Left lung (tissue), 10 donors: Measurements from ENCODE around the gene CHCHD10. TPM values are rescaled to one million over a fixed set of nuclear protein-coding genes. Genes with fewer than 3 reads are reported as not detected.

Experiments
- ATAC-seq: fragments of 200-7000 bp; cut with Tn5 transposase; one replicate; pipeline ENCODE4 v1.9.1; 2020; ENCODE audit warnings: moderate library complexity
- DNase-seq, 4 donors: peaks; one replicate each; pipeline ENCODE4 v3.0.0-alpha.2; 2013 to 2020
- H3K27ac ChIP-seq, 2 donors: fragments of 200-600 bp; sonication (generic) in 1 of 2; one replicate each; pipeline versions ENCODE4 v1.5.0 to v1.8.0; 2020 to 2021
- H3K27me3 ChIP-seq, 2 donors: fragments of 200-600 bp; sonication (generic) in 1 of 2; one replicate each; pipeline versions ENCODE4 v1.5.0 to v1.8.0; 2020 to 2021
- H3K36me3 ChIP-seq, 2 donors: fragments of 200-600 bp; sonication (generic) in 1 of 2; one replicate each; pipeline versions ENCODE4 v1.5.0 to v1.8.0; 2020 to 2021
- H3K4me1 ChIP-seq, 2 donors: fragments of 200-600 bp; one replicate each; pipeline ENCODE4 v1.8.0; 2021
- H3K4me3 ChIP-seq, 2 donors: fragments of 200-600 bp; sonication (generic) in 1 of 2; one replicate each; pipeline versions ENCODE4 v1.5.0 to v1.8.0; 2020 to 2021; ENCODE audit warnings: mild to moderate bottlenecking in 1 of 2
- H3K9me3 ChIP-seq, 2 donors: fragments of 200-600 bp; sonication (generic) in 1 of 2; one replicate each; pipeline versions ENCODE4 v1.5.0 to v1.8.0; 2020 to 2021
- intact Hi-C, 2 donors: fragments of 100-400 bp; cut with DNase I; formaldehyde crosslinking; loops; one replicate each; pipeline versions ENCODE4 v1.11.2 to v1.14.2; 2022
- polyA plus RNA-seq, 6 donors: library from polyadenylated mRNA; unstranded; fragments of 120-200 nt; gene quantifications; one replicate each; pipeline ENCODE4 v1.2.1, GENCODE V29; 2013; ENCODE audit not compliant: insufficient read length in 6 of 6
- total RNA-seq, 2 donors: library from RNA; stranded (reverse); fragmentation: NEBNext Ultra II Directional; extraction: Animal tissue kit (Norgen Biotek cat#: 25700); gene quantifications; one replicate each; pipeline ENCODE4 v1.2.1, GENCODE V29; 2021
- TF ChIP-seq, protein P1 (sequence below), 2 donors: fragments of 200-600 bp; sonication (generic) in 1 of 2; IDR thresholded peaks; one replicate each; pipeline versions ENCODE4 v1.5.0 to v1.8.0; 2021; ENCODE audit warnings: antibody characterized with exemption in 2 of 2
- donor health status: DM: no; HTN: yes; CAD: no.
- donor health status: DM: no; HTN: no; CAD: no.

CHCHD10 gene
- total and polyA plus RNA-seq, 8 donors = 19.0 to 128 (median 30.8) TPM

DNA sequence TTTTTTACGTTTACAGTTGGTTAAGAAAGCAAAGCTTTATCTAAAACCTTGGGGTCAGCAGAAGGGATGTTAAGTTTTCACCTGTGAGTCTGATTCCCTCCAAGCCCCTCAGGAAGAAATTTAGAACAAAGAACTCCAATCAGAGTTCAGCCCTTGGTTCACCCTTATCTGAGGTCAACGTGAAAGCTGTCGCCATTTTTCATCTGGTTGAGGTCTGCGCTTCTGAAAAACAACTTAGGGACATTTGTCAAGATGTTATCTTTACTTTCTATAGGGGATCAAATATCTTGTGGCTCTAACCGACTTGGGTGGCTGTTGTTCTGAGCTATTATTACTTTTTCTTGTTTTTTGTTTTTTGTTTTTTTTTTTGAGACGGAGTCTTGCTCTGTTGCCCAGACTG, 46.9 kb downstream of the CHCHD10 start:
- TF ChIP-seq, protein P1, sequence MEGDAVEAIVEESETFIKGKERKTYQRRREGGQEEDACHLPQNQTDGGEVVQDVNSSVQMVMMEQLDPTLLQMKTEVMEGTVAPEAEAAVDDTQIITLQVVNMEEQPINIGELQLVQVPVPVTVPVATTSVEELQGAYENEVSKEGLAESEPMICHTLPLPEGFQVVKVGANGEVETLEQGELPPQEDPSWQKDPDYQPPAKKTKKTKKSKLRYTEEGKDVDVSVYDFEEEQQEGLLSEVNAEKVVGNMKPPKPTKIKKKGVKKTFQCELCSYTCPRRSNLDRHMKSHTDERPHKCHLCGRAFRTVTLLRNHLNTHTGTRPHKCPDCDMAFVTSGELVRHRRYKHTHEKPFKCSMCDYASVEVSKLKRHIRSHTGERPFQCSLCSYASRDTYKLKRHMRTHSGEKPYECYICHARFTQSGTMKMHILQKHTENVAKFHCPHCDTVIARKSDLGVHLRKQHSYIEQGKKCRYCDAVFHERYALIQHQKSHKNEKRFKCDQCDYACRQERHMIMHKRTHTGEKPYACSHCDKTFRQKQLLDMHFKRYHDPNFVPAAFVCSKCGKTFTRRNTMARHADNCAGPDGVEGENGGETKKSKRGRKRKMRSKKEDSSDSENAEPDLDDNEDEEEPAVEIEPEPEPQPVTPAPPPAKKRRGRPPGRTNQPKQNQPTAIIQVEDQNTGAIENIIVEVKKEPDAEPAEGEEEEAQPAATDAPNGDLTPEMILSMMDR (IDR thresholded peaks at IDR 0.05) = no peak
- ATAC-seq (no peak), DNase-seq (no peak)
- Histone ChIP-seq H3K4me3 (no peak overlapping the region), H3K9me3 (no peaks in the 10 kb centered on the region), H3K27ac (no peak overlapping the region), H3K27me3 (no peaks in the 10 kb centered on the region), H3K4me1 (peaks cover 6 to 14% of the 10 kb centered on the region in 2 donors), H3K36me3 (no peaks in the 10 kb centered on the region)
- intact Hi-C loops = no loop called here

DNA sequence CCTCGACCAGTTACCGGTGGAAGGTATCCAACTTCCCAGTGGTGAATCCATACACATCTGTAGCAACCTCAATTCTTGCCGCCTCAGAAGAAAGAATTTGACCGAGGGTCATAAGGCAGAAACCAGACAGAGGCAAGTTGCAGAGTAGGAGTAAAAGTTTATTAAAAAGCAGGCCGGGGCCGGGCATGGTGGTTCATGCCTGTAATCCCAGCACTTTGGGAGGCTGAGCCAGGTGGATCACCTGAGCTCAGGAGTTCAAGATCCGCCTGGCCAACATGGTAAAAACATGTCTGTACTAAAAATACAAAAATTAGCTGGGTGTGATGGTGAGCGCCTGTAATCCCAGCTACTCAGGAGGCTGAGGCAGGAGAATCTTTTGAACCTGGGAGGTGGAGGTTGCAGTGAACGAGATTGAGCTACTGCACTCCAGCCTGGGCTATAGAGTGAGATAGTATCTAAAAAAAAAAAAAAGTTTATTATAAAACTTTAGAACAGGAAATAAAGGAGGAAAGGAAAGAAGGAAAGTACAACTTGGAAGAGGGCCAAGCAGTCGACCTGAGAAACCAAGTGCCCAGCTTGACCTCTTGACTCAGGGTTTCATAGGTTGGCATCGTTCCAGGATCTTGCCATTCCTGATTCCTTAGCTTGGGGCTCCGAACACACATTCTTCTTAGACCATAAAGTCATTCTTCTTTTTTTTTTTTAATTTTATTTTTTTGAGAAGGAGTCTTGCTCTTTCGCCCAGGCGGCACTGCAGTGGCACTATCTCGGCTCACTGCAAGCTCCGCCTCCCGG, 49.2 kb downstream of the CHCHD10 start:
- intact Hi-C loops = no loop called here
- peaks cover 0 to 17% of the 10 kb centered on the region in 2 donors for H3K36me3 ChIP-seq
- DNase-seq (no peak), ATAC-seq (no peak)
- no peaks in the 10 kb centered on the region for H3K9me3 ChIP-seq
- peaks cover 6 to 22% of the 10 kb centered on the region in 2 donors for H3K4me1 ChIP-seq
- no peak overlapping the region for H3K27ac ChIP-seq
- no peaks in the 10 kb centered on the region for H3K27me3 ChIP-seq
- TF ChIP-seq, protein P1 (IDR thresholded peaks at IDR 0.05) = no peak
- H3K4me3 ChIP-seq = no peak overlapping the region

DNA sequence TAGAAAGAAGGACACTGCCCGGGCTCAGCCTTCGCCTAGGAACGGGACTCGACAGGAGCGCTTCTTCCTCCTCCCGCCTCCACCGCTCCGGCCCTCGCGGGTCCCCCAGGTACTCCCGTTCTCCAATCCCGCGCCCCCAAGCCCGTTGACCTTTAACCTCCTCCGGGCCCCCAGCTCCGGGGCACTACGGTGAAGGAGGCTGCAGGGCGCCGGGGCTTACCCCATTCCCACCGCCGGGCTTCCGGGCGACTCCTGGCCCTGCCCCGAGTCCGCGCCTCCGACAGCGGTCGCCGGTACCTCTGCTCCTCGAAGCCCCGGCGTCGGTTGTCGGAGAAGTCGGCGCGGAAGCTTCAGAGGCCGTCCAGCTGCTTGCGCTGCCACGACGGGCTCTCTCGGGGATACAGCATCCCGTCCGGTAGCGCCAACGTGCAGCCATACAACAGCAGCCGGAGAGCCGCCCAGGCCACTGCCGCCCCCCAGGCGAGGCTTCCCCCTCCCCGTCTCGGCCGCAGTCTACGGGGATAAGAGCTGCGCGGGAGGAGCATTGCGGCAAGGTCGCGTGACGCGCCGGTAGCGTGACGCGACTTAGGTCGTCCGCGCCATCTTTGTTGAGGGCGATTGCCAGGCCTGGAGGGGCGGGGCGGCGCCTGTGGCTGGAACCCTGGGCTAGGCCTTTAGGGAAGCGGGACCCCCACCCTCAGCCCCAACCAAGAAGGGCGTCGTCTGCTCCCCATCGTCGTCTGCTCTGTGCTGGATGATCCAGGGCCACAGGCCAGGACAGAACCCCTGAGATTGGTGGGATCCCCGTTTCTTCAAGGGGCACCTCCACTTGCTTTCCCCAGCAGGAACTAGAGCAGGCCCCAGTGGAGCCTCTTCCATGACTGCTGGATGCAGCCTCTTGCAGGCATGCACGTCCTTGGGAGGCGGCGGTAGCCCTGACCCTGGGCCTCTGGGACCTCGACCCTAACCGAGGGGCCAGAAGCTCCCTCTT, 50.7 kb downstream of the CHCHD10 start:
- Histone ChIP-seq H3K27ac (peak overlapping the region; percentile 59 to 80), H3K9me3 (no peaks in the 10 kb centered on the region), H3K36me3 (peaks cover 0 to 32% of the 10 kb centered on the region in 2 donors), H3K4me3 (peak overlapping the region; percentile 89 to 98), H3K4me1 (peaks cover 6 to 22% of the 10 kb centered on the region in 2 donors), H3K27me3 (no peaks in the 10 kb centered on the region)
- TF ChIP-seq, protein P1 (IDR thresholded peaks at IDR 0.05) = no peak
- intact Hi-C loops = no loop called here
- DNase-seq (peak; percentile 80 to 96 (median 90)), ATAC-seq (peak; percentile 97)

Other genes with a start within 250 kb of the CHCHD10 start
- gene IGLL1, start 187.7 kb downstream of the CHCHD10 start, total RNA-seq = not detected
- 1 to 10 TPM in 1 of 6 donors, under 1 TPM in 5; 0.39 to 1.6 (median 0.55) TPM for gene IGLL1, start 187.7 kb downstream of the CHCHD10 start, polyA plus RNA-seq
- gene DRICH1, start 135.7 kb downstream of the CHCHD10 start, total RNA-seq = under 1 TPM; 0.70 to 0.99 TPM
- gene DRICH1, start 135.7 kb downstream of the CHCHD10 start, polyA plus RNA-seq = 1 to 10 TPM; 1.8 to 5.8 (median 3.2) TPM
- gene RGL4, start 77.0 kb downstream of the CHCHD10 start, total RNA-seq = 1 to 10 TPM in 1 of 2 donors, under 1 TPM in 1; 0.15 to 4.6 TPM
- gene RGL4, start 77.0 kb downstream of the CHCHD10 start, polyA plus RNA-seq = 1 to 10 TPM; 3.8 to 5.8 (median 4.4) TPM
- 1 to 10 TPM; 5.9 to 6.0 TPM for gene ZNF70, start 16.9 kb downstream of the CHCHD10 start, total RNA-seq
- 10 to 100 TPM in 3 of 6 donors, 1 to 10 TPM in 3; 8.4 to 10.7 (median 9.9) TPM for gene ZNF70, start 16.9 kb downstream of the CHCHD10 start, polyA plus RNA-seq
- gene VPREB3, start 13.5 kb downstream of the CHCHD10 start, total RNA-seq = not detected
- 1 to 10 TPM in 1 of 6 donors, under 1 TPM in 4, not detected in 1; 0.34 to 1.4 (median 0.87) TPM for gene VPREB3, start 13.5 kb downstream of the CHCHD10 start, polyA plus RNA-seq
- gene C22orf15, start 5.0 kb downstream of the CHCHD10 start, total RNA-seq = 1 to 10 TPM in 1 of 2 donors, under 1 TPM in 1; 0.58 to 3.1 TPM
- 1 to 10 TPM; 3.1 to 7.8 (median 5.4) TPM for gene C22orf15, start 5.0 kb downstream of the CHCHD10 start, polyA plus RNA-seq
- 1 to 10 TPM; 1.2 to 5.3 TPM for gene MMP11, start 4.9 kb upstream of the CHCHD10 start, total RNA-seq
- gene MMP11, start 4.9 kb upstream of the CHCHD10 start, polyA plus RNA-seq = 10 to 100 TPM in 3 of 6 donors, 1 to 10 TPM in 3; 8.1 to 10.7 (median 9.8) TPM
- gene SMARCB1, start 19.0 kb upstream of the CHCHD10 start, total RNA-seq = 10 to 100 TPM; 52.4 to 80.5 TPM
- 100 to 1,000 TPM; 134 to 166 (median 144) TPM for gene SMARCB1, start 19.0 kb upstream of the CHCHD10 start, polyA plus RNA-seq
- gene DERL3, start 71.0 kb upstream of the CHCHD10 start, total RNA-seq = 1 to 10 TPM; 6.7 to 9.4 TPM
- gene DERL3, start 71.0 kb upstream of the CHCHD10 start, polyA plus RNA-seq = 1 to 10 TPM; 2.4 to 4.7 (median 3.8) TPM
- gene SLC2A11, start 89.9 kb upstream of the CHCHD10 start, total RNA-seq = 10 to 100 TPM in 1 of 2 donors, 1 to 10 TPM in 1; 9.9 to 15.4 TPM
- gene SLC2A11, start 89.9 kb upstream of the CHCHD10 start, polyA plus RNA-seq = 10 to 100 TPM; 14.6 to 26.7 (median 21.5) TPM
- gene MIF, start 126.4 kb upstream of the CHCHD10 start, total RNA-seq = 100 to 1,000 TPM; 361 to 467 TPM
- 100 to 1,000 TPM; 139 to 276 (median 170) TPM for gene MIF, start 126.4 kb upstream of the CHCHD10 start, polyA plus RNA-seq
- 10 to 100 TPM in 1 of 2 donors, 1 to 10 TPM in 1; 1.3 to 33.7 TPM for gene GSTT2B, start 193.2 kb upstream of the CHCHD10 start, total RNA-seq
- gene GSTT2B, start 193.2 kb upstream of the CHCHD10 start, polyA plus RNA-seq = 10 to 100 TPM in 3 of 6 donors, 1 to 10 TPM in 3; 7.6 to 21.8 (median 10.3) TPM
- gene DDTL, start 198.9 kb upstream of the CHCHD10 start, total RNA-seq = 1 to 10 TPM in 1 of 2 donors, not detected in 1; 2.4 TPM
- gene DDTL, start 198.9 kb upstream of the CHCHD10 start, polyA plus RNA-seq = 10 to 100 TPM in 2 of 6 donors, 1 to 10 TPM in 4; 8.8 to 12.3 (median 9.3) TPM
- gene DDT, start 206.5 kb upstream of the CHCHD10 start, total RNA-seq = 100 to 1,000 TPM; 104 to 132 TPM
- gene DDT, start 206.5 kb upstream of the CHCHD10 start, polyA plus RNA-seq = 10 to 100 TPM; 52.5 to 71.4 (median 61.9) TPM
- under 1 TPM in 1 of 2 donors, not detected in 1; 0.55 TPM for gene GSTT2, start 212.2 kb upstream of the CHCHD10 start, total RNA-seq
- gene GSTT2, start 212.2 kb upstream of the CHCHD10 start, polyA plus RNA-seq = 1 to 10 TPM in 4 of 6 donors, under 1 TPM in 2; 0.27 to 2.6 (median 1.2) TPM
- gene GSTT4, start 237.5 kb upstream of the CHCHD10 start, total RNA-seq = not detected
- under 1 TPM in 1 of 6 donors, not detected in 5; 0.07 TPM for gene GSTT4, start 237.5 kb upstream of the CHCHD10 start, polyA plus RNA-seq
- gene CABIN1, start 243.3 kb upstream of the CHCHD10 start, total RNA-seq = 100 to 1,000 TPM in 1 of 2 donors, 10 to 100 TPM in 1; 76.9 to 125 TPM
- 100 to 1,000 TPM in 3 of 6 donors, 10 to 100 TPM in 3; 72.9 to 134 (median 97.6) TPM for gene CABIN1, start 243.3 kb upstream of the CHCHD10 start, polyA plus RNA-seq